IMR-90 (cell line): Measurements from ENCODE around the gene INPPL1. TPM values are rescaled to one million over a fixed set of nuclear protein-coding genes. Genes with fewer than 3 reads are reported as not detected.

Source experiments
- ATAC-seq: fragments of 200-7000 bp; cut with Tn5 transposase; 2 replicates; pipeline ENCODE4 v1.9.1; 2020; ENCODE audit warnings: low read depth, mild to moderate bottlenecking, moderate library complexity
- BruUV-seq: library from RNA; stranded (reverse); fragments of 400-500 nt; replicated peaks from 2 replicates; lab custom pipeline; 2021; lab: Mats Ljungman, UMichigan
- CTCF ChIA-PET: fragments of 300-600 bp; formaldehyde crosslinking; extraction: SDS; loops from one replicate; lab custom pipeline; 2021; ENCODE audit warnings: antibody characterized with exemption; lab: Yijun Ruan, JAX
- POLR2A ChIA-PET: fragments of 300-600 bp; sonication (Branson Sonifier 250); formaldehyde crosslinking; loops from one replicate; lab custom pipeline; 2022; ENCODE audit warnings: antibody characterized with exemption; ENCODE audit not compliant: unreplicated experiment; lab: Charles Lee
- DNase-seq: peaks from one replicate; pipeline ENCODE4 v3.0.0; 2013
- H2AFZ ChIP-seq: replicated peaks from 2 replicates; pipeline ENCODE3; 2013; ENCODE audit warnings: low read length, mild to moderate bottlenecking; ENCODE audit not compliant: poor library complexity
- H2AK5ac ChIP-seq: 2 replicates; pipeline ENCODE4 v1.6.1; 2013; ENCODE audit warnings: low read depth, low read length, inconsistent platforms
- H2AK9ac ChIP-seq: replicated peaks from 2 replicates; pipeline ENCODE3; 2013; ENCODE audit warnings: mild to moderate bottlenecking, low read depth, low read length, moderate library complexity; ENCODE audit not compliant: poor library complexity
- H2BK120ac ChIP-seq: 2 replicates; pipeline ENCODE4 v1.6.1; 2013; ENCODE audit warnings: low read depth, low read length, inconsistent platforms
- H2BK15ac ChIP-seq: 3 replicates; pipeline ENCODE4 v1.6.1; 2013; ENCODE audit warnings: low read depth, low read length, inconsistent platforms
- H2BK20ac ChIP-seq: 2 replicates; pipeline ENCODE4 v1.6.1; 2013; ENCODE audit warnings: low read depth, mild to moderate bottlenecking, inconsistent platforms, low read length, moderate library complexity
- H2BK5ac ChIP-seq: 2 replicates; pipeline ENCODE4 v1.6.1; 2013; ENCODE audit warnings: mild to moderate bottlenecking, low read depth, low read length, inconsistent platforms; ENCODE audit not compliant: poor library complexity, severe bottlenecking
- H3K14ac ChIP-seq: replicated peaks from 2 replicates; pipeline ENCODE4 v1.6.1; 2013; ENCODE audit warnings: low read depth, low read length, inconsistent platforms
- H3K18ac ChIP-seq: 2 replicates; pipeline ENCODE4 v1.6.1; 2013; ENCODE audit warnings: low read depth, low read length, control low read depth
- H3K23ac ChIP-seq: 2 replicates; pipeline ENCODE4 v1.6.1; 2013; ENCODE audit warnings: low read depth, low read length, inconsistent platforms
- H3K27ac ChIP-seq: 2 replicates; pipeline ENCODE4 v1.5.1; 2013; ENCODE audit warnings: mild to moderate bottlenecking, control low read depth, low read length; ENCODE audit not compliant: insufficient read depth
- H3K27me3 ChIP-seq: 2 replicates; pipeline ENCODE4 v1.6.1; 2013; ENCODE audit warnings: low read length; ENCODE audit not compliant: control insufficient read depth, insufficient read depth
- H3K36me3 ChIP-seq: 2 replicates; pipeline ENCODE4 v1.6.1; 2013; ENCODE audit warnings: low read length, mixed read lengths; ENCODE audit not compliant: control insufficient read depth, insufficient read depth
- H3K4ac ChIP-seq: 2 replicates; pipeline ENCODE4 v1.6.1; 2013; ENCODE audit warnings: low read depth, low read length, inconsistent platforms
- H3K4me1 ChIP-seq: 2 replicates; pipeline ENCODE4 v1.6.1; 2013; ENCODE audit warnings: low read length, mixed read lengths; ENCODE audit not compliant: control insufficient read depth, insufficient read depth
- H3K4me2 ChIP-seq: 2 replicates; pipeline ENCODE4 v1.6.1; 2013; ENCODE audit warnings: low read depth, mild to moderate bottlenecking, control low read depth, low read length, moderate library complexity
- H3K4me3 ChIP-seq: 2 replicates; pipeline ENCODE4 v1.5.1; 2013; ENCODE audit warnings: low read depth, mild to moderate bottlenecking, control low read depth, low read length, moderate library complexity; ENCODE audit not compliant: insufficient read depth
- H3K56ac ChIP-seq: 2 replicates; pipeline ENCODE4 v1.6.1; 2013; ENCODE audit warnings: low read length, inconsistent platforms; ENCODE audit not compliant: insufficient read depth; ENCODE audit errors: extremely low read depth
- H3K79me1 ChIP-seq, 2 experiments: 2 replicates each; pipeline ENCODE4 v1.6.1; 2013; ENCODE audit warnings: low read length in 2 of 2, inconsistent platforms in 1 of 2, low read depth in 1 of 2
- H3K9ac ChIP-seq: 2 replicates; pipeline ENCODE4 v1.6.1; 2013; ENCODE audit warnings: low read depth, low read length, control low read depth
- H3K9me1 ChIP-seq: 2 replicates; pipeline ENCODE4 v1.6.1; 2013; ENCODE audit warnings: low read length, inconsistent platforms; ENCODE audit not compliant: insufficient read depth
- H3K9me3 ChIP-seq: 2 replicates; pipeline ENCODE4 v1.6.1; 2013; ENCODE audit warnings: low read length; ENCODE audit not compliant: control insufficient read depth, insufficient read depth
- H4K20me1 ChIP-seq: 2 replicates; pipeline ENCODE4 v1.6.1; 2013; ENCODE audit warnings: low read length, inconsistent platforms; ENCODE audit not compliant: insufficient read depth
- H4K5ac ChIP-seq: 2 replicates; pipeline ENCODE4 v1.6.1; 2013; ENCODE audit warnings: mild to moderate bottlenecking, low read depth, low read length, control low read depth
- H4K8ac ChIP-seq, 2 experiments: 2 replicates each; pipeline ENCODE4 v1.6.1; 2013; ENCODE audit warnings: low read depth in 2 of 2, low read length in 2 of 2, control low read depth in 1 of 2, inconsistent platforms in 1 of 2
- H4K91ac ChIP-seq: 2 replicates; pipeline ENCODE4 v1.6.1; 2013; ENCODE audit warnings: low read depth, low read length, inconsistent platforms; ENCODE audit not compliant: insufficient read depth
- CEBPB ChIP-seq: IDR thresholded peaks from 2 replicates; pipeline ENCODE4 v1.6.1; 2012; ENCODE audit warnings: low read depth, low read length, improper control_type of control experiment
- FOS ChIP-seq: fragments of 150-350 bp; IDR thresholded peaks from 2 replicates; pipeline ENCODE4 v1.6.1; 2016; ENCODE audit warnings: low read depth, low read length
- MAFK ChIP-seq: IDR thresholded peaks from 2 replicates; pipeline ENCODE4 v1.6.1; 2012; ENCODE audit warnings: low read depth, low read length, improper control_type of control experiment
- MAZ ChIP-seq: IDR thresholded peaks from 2 replicates; pipeline ENCODE4 v1.6.1; 2012; ENCODE audit warnings: low read depth, mild to moderate bottlenecking, low read length, improper control_type of control experiment, moderate library complexity, borderline replicate concordance
- MXI1 ChIP-seq: IDR thresholded peaks from 2 replicates; pipeline ENCODE4 v1.6.1; 2012; ENCODE audit warnings: low read depth, mild to moderate bottlenecking, low read length, moderate library complexity, borderline replicate concordance
- POLR2A ChIP-seq: IDR thresholded peaks from 2 replicates; pipeline ENCODE4 v1.6.1; 2012; ENCODE audit warnings: mild to moderate bottlenecking, low read depth, low read length
- SMC3 ChIP-seq: fragments of 150-350 bp; IDR thresholded peaks from 2 replicates; pipeline ENCODE4 v1.6.1; 2016; ENCODE audit warnings: low read depth, mild to moderate bottlenecking, antibody characterized with exemption, low read length, moderate library complexity
- WGBS, 2 experiments: methylation state at CpG; one replicate each; pipeline versions ENCODE4 v1.1.5 to v1.1.7; 2013; ENCODE audit warnings: missing lambda C conversion rate in 2 of 2; ENCODE audit not compliant: insufficient read length in 1 of 2; ENCODE audit errors: extremely low coverage in 2 of 2; 5-methylcytosine and 5-hydroxymethylcytosine counted together
- dilution Hi-C: fragments of 300-500 bp; cut with HindIII; formaldehyde crosslinking; loops from one replicate; pipeline ENCODE4 v1.14.3; 2018; ENCODE audit warnings: low sequenced_read_pairs; ENCODE audit not compliant: unreplicated experiment
- in situ Hi-C: fragments of 300-500 bp; cut with MboI; formaldehyde crosslinking; loops from 3 replicates; pipeline ENCODE4 v1.14.3; 2019; ENCODE audit warnings: low sequenced_read_pairs, inconsistent platforms, mixed read lengths
- intact Hi-C: fragments of 100-400 bp; cut with micrococcal nuclease; formaldehyde crosslinking; loops from 2 replicates; pipeline ENCODE4 v1.10.0; 2022
- polyA plus RNA-seq, 3 experiments: library from polyadenylated mRNA; depleted of rRNA; stranded (reverse); fragments of >200 nt; gene quantifications; 2 replicates each; pipeline ENCODE4 v1.2.3, GENCODE V29; 2012; ENCODE audit warnings: low replicate concordance in 1 of 3
- total RNA-seq: library from RNA; depleted of rRNA; stranded (reverse); fragments of >200 nt; gene quantifications from 2 replicates; pipeline ENCODE4 v1.2.3, GENCODE V29; 2012
- TF ChIP-seq, protein P1 (sequence below): fragments of 150-350 bp; IDR thresholded peaks from 2 replicates; pipeline ENCODE4 v1.6.1; 2017; ENCODE audit warnings: mild to moderate bottlenecking, antibody characterized with exemption, low read length, low read depth
- TF ChIP-seq, protein P2 (sequence below): fragments of 150-350 bp; IDR thresholded peaks from 2 replicates; pipeline ENCODE4 v1.6.1; 2016; ENCODE audit warnings: low read depth, mild to moderate bottlenecking, low read length, moderate library complexity, borderline replicate concordance

The INPPL1 gene
- total and polyA plus RNA-seq, 2 of the 4 experiments (the other 2 are of a cell fraction) = 27.4 to 105 TPM

DNA sequence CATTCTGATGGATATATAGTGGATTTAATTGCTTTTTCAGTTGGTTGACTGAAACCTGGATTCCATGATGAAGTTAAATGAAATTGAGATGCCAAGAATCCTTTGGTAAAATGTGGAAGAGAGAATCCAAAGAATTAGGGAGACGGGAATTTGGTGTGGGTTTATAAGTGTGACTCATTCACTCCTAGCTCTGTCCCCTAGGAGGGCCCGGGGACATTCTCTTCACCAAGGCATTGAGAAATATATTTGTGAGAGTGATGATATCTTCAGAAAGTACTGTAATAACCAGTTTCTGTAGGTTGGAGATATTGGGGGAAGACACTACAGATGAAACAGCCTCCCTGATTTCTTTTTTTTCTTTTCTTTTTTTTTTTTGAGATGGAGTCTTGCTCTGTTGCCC, 33.0 kb downstream of the INPPL1 start:
- H3K9ac ChIP-seq = no peak overlapping the region
- H2BK15ac ChIP-seq = no peak overlapping the region
- no peaks in the 10 kb centered on the region for H4K20me1 ChIP-seq
- no peak overlapping the region for H4K91ac ChIP-seq
- H3K36me3 ChIP-seq = no peaks in the 10 kb centered on the region
- H3K79me1 ChIP-seq = no peaks in the 10 kb centered on the region
- peaks cover 44% of the 10 kb centered on the region for H3K27me3 ChIP-seq
- ATAC-seq (no peak), DNase-seq (no peak)
- H2BK120ac ChIP-seq = no peak overlapping the region
- H3K56ac ChIP-seq = no peak overlapping the region
- no peak overlapping the region for H3K27ac ChIP-seq
- H2AK9ac ChIP-seq = no peak overlapping the region
- H3K4me2 ChIP-seq = no peak overlapping the region
- H3K9me3 ChIP-seq = no peaks in the 10 kb centered on the region
- H2BK20ac ChIP-seq = no peak overlapping the region
- no peak overlapping the region for H3K23ac ChIP-seq
- no peaks in the 10 kb centered on the region for H3K4me1 ChIP-seq
- H2AFZ ChIP-seq = no peak overlapping the region
- no peak overlapping the region for H3K4ac ChIP-seq
- H3K18ac ChIP-seq = no peak overlapping the region
- TF ChIP-seq MXI1 (no peak), FOS (no peak), CEBPB (no peak), POLR2A (no peak), SMC3 (no peak), MAFK (no peak), MAZ (no peak)
- TF ChIP-seq, protein P1, sequence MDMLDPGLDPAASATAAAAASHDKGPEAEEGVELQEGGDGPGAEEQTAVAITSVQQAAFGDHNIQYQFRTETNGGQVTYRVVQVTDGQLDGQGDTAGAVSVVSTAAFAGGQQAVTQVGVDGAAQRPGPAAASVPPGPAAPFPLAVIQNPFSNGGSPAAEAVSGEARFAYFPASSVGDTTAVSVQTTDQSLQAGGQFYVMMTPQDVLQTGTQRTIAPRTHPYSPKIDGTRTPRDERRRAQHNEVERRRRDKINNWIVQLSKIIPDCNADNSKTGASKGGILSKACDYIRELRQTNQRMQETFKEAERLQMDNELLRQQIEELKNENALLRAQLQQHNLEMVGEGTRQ = no peak
- TF ChIP-seq, protein P2, sequence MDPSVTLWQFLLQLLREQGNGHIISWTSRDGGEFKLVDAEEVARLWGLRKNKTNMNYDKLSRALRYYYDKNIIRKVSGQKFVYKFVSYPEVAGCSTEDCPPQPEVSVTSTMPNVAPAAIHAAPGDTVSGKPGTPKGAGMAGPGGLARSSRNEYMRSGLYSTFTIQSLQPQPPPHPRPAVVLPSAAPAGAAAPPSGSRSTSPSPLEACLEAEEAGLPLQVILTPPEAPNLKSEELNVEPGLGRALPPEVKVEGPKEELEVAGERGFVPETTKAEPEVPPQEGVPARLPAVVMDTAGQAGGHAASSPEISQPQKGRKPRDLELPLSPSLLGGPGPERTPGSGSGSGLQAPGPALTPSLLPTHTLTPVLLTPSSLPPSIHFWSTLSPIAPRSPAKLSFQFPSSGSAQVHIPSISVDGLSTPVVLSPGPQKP = no peak
- H3K9me1 ChIP-seq = no peaks in the 10 kb centered on the region
- H4K5ac ChIP-seq = no peak overlapping the region
- in situ Hi-C loops = no loop called here
- no peak overlapping the region for H4K8ac ChIP-seq
- intact Hi-C loops = no loop called here
- ChIA-PET POLR2A (interaction anchor here (0.5 kb wide), 1 partner anchor 10 kb away, joined by 10 read pairs; no protein-coding TSS in a partner anchor), CTCF (no interaction called here)
- H2AK5ac ChIP-seq = no peak overlapping the region
- BruUV-seq = no TSS peak
- H3K14ac ChIP-seq = no peak overlapping the region
- no peak overlapping the region for H2BK5ac ChIP-seq
- no peak overlapping the region for H3K4me3 ChIP-seq
- dilution Hi-C loops = no loop called here
- no CpG with 5 or more reads among the region's 2 CpGs for WGBS, 2 experiments
